SK-N-SH treated with all-trans-retinoic acid at 6 μM for 48 hours (cell line): ENCODE measurements around the gene ZNF331.
A peak's percentile ranks its signal among the peaks of the same experiment; 100 is the strongest.

Source experiments
- ATAC-seq: fragments of 200-7000 bp; cut with Tn5 transposase; 3 replicates; pipeline ENCODE4 v1.9.1; 2020; ENCODE audit warnings: mild to moderate bottlenecking, moderate library complexity
- ARNTL ChIP-seq: fragments of 450-650 bp; formaldehyde crosslinking; IDR thresholded peaks from 2 replicates; pipeline ENCODE4 v1.5.0; 2020; ENCODE audit warnings: low read depth, mild to moderate bottlenecking, moderate library complexity, borderline replicate concordance
- BACH2 ChIP-seq: fragments of 250-450 bp; sonication (Bioruptor Pico); IDR thresholded peaks from 2 replicates; pipeline ENCODE4 v1.9.0; 2021; ENCODE audit warnings: mild to moderate bottlenecking, borderline replicate concordance
- CREB5 ChIP-seq: fragments of 250-450 bp; sonication (Bioruptor Pico); IDR thresholded peaks from 2 replicates; pipeline ENCODE4 v1.5.1; 2020; ENCODE audit warnings: low read depth, mild to moderate bottlenecking, moderate library complexity
- CSDC2 ChIP-seq: fragments of 250-450 bp; sonication (Bioruptor Pico); IDR thresholded peaks from 2 replicates; pipeline ENCODE4 v1.5.0; 2020; ENCODE audit warnings: mild to moderate bottlenecking, moderate library complexity
- CSRNP3 ChIP-seq: fragments of 250-450 bp; sonication (Bioruptor Pico); IDR thresholded peaks from 2 replicates; pipeline ENCODE4 v1.5.1; 2021; ENCODE audit warnings: mild to moderate bottlenecking, moderate library complexity
- ESRRG ChIP-seq: fragments of 250-450 bp; sonication (Bioruptor Pico); IDR thresholded peaks from 2 replicates; pipeline ENCODE4 v1.6.1; 2021; ENCODE audit warnings: mild to moderate bottlenecking
- GLIS3 ChIP-seq: fragments of 250-450 bp; sonication (Bioruptor Pico); IDR thresholded peaks from 2 replicates; pipeline ENCODE4 v1.5.0; 2020; ENCODE audit warnings: mild to moderate bottlenecking, moderate library complexity
- ISL1 ChIP-seq: fragments of 250-450 bp; sonication (Bioruptor Pico); IDR thresholded peaks from 2 replicates; pipeline ENCODE4 v2.1.2; 2022; ENCODE audit warnings: mild to moderate bottlenecking, moderate library complexity
- OSR1 ChIP-seq: fragments of 250-450 bp; sonication (Bioruptor Pico); IDR thresholded peaks from 2 replicates; pipeline ENCODE4 v1.8.0; 2022; ENCODE audit warnings: moderate library complexity, mild to moderate bottlenecking, inconsistent platforms
- PATZ1 ChIP-seq: fragments of 250-450 bp; sonication (Bioruptor Pico); IDR thresholded peaks from 2 replicates; pipeline ENCODE4 v1.8.0; 2020; ENCODE audit warnings: mild to moderate bottlenecking, moderate library complexity, borderline replicate concordance
- POU6F1 ChIP-seq: fragments of 250-450 bp; sonication (Bioruptor Pico); IDR thresholded peaks from 2 replicates; pipeline ENCODE4 v1.8.0; 2021; ENCODE audit warnings: low read depth, mild to moderate bottlenecking, moderate library complexity, borderline replicate concordance
- PPARA ChIP-seq: fragments of 250-450 bp; sonication (Bioruptor Pico); IDR thresholded peaks from 2 replicates; pipeline ENCODE4 v1.5.0; 2020; ENCODE audit warnings: mild to moderate bottlenecking, borderline replicate concordance
- RARB ChIP-seq: fragments of 250-450 bp; sonication (Bioruptor Pico); IDR thresholded peaks from 2 replicates; pipeline ENCODE4 v1.8.0; 2021; ENCODE audit warnings: mild to moderate bottlenecking, moderate library complexity
- SNAI2 ChIP-seq: fragments of 250-450 bp; sonication (Bioruptor Pico); IDR thresholded peaks from 2 replicates; pipeline ENCODE4 v1.5.0; 2020; ENCODE audit warnings: mild to moderate bottlenecking, moderate library complexity
- TCF4 ChIP-seq: fragments of 250-450 bp; sonication (Bioruptor Pico); IDR thresholded peaks from 2 replicates; pipeline ENCODE4 v1.8.0; 2021; ENCODE audit warnings: mild to moderate bottlenecking, moderate library complexity, borderline replicate concordance
- TOX ChIP-seq: fragments of 250-450 bp; sonication (Bioruptor Pico); IDR thresholded peaks from 2 replicates; pipeline ENCODE4 v1.8.0; 2021; ENCODE audit warnings: mild to moderate bottlenecking, moderate library complexity, borderline replicate concordance
- TSHZ2 ChIP-seq: fragments of 250-450 bp; sonication (Bioruptor Pico); IDR thresholded peaks from 2 replicates; pipeline ENCODE4 v1.5.0; 2020; ENCODE audit warnings: mild to moderate bottlenecking, moderate library complexity
- ZC3H10 ChIP-seq: fragments of 250-450 bp; sonication (Bioruptor Pico); IDR thresholded peaks from 2 replicates; pipeline ENCODE4 v1.5.1; 2021; ENCODE audit warnings: mild to moderate bottlenecking, moderate library complexity
- ZFP3 ChIP-seq: fragments of 250-450 bp; sonication (Bioruptor Pico); IDR thresholded peaks from 2 replicates; pipeline ENCODE4 v1.5.0; 2020; ENCODE audit warnings: mild to moderate bottlenecking, moderate library complexity
- ZFP30 ChIP-seq: fragments of 450-650 bp; formaldehyde crosslinking; IDR thresholded peaks from 2 replicates; pipeline ENCODE4 v1.5.0; 2022; ENCODE audit warnings: mild to moderate bottlenecking, moderate library complexity
- ZNF565 ChIP-seq: fragments of 450-650 bp; formaldehyde crosslinking; conservative IDR thresholded peaks from 2 replicates; pipeline ENCODE4 v1.5.0; 2020; ENCODE audit warnings: low read depth, mild to moderate bottlenecking, moderate library complexity
- ZNF70 ChIP-seq: fragments of 450-650 bp; formaldehyde crosslinking; IDR thresholded peaks from 2 replicates; pipeline ENCODE4 v1.5.0; 2020; ENCODE audit warnings: mild to moderate bottlenecking, moderate library complexity
- ZNF8 ChIP-seq: fragments of 450-650 bp; formaldehyde crosslinking; IDR thresholded peaks from 2 replicates; pipeline ENCODE4 v1.5.0; 2020; ENCODE audit warnings: mild to moderate bottlenecking, moderate library complexity

The ZNF331 gene

GRCh38 chr19:53553865-53554791 lies 16.2 kb downstream of the ZNF331 start:
- TF ChIP-seq ZFP3 (CRISPR knock-in tag) (no peak), ESRRG (CRISPR knock-in tag) (no peak), SNAI2 (CRISPR knock-in tag) (no peak), ZFP30 (CRISPR knock-in tag) (no peak), TCF4 (CRISPR knock-in tag) (no peak), ZNF565 (CRISPR knock-in tag) (no peak), TSHZ2 (CRISPR knock-in tag) (no peak), ARNTL (no peak), PATZ1 (CRISPR knock-in tag) (no peak), CSRNP3 (no peak), BACH2 (CRISPR knock-in tag) (no peak), RARB (CRISPR knock-in tag) (no peak), ZC3H10 (no peak), CSDC2 (no peak), ZNF8 (CRISPR knock-in tag) (no peak), CREB5 (CRISPR knock-in tag) (no peak), ZNF70 (CRISPR knock-in tag) (no peak), TOX (CRISPR knock-in tag) (no peak), ISL1 (CRISPR knock-in tag) (no peak), POU6F1 (CRISPR knock-in tag) (no peak)
- ATAC-seq: peak; percentile 88

GRCh38 chr19:53554804-53555203 lies 16.9 kb downstream of the ZNF331 start:
- no peak for TF ChIP-seq ZC3H10
- no peak for TF ChIP-seq TCF4 (CRISPR knock-in tag)
- no peak for TF ChIP-seq CREB5 (CRISPR knock-in tag)
- TF ChIP-seq GLIS3 (CRISPR knock-in tag): no peak
- no peak for TF ChIP-seq ZFP30 (CRISPR knock-in tag)
- no peak for TF ChIP-seq ZFP3 (CRISPR knock-in tag)
- no peak for TF ChIP-seq ISL1 (CRISPR knock-in tag)
- no peak for TF ChIP-seq OSR1
- no peak for TF ChIP-seq ESRRG (CRISPR knock-in tag)
- TF ChIP-seq ZNF70 (CRISPR knock-in tag): no peak
- no peak for TF ChIP-seq PPARA (CRISPR knock-in tag)
- no peak for TF ChIP-seq CSDC2
- TF ChIP-seq CSRNP3: no peak
- no peak for TF ChIP-seq BACH2 (CRISPR knock-in tag)
- TF ChIP-seq TOX (CRISPR knock-in tag): no peak
- no peak for TF ChIP-seq RARB (CRISPR knock-in tag)
- TF ChIP-seq ZNF8 (CRISPR knock-in tag): no peak
- no peak for TF ChIP-seq POU6F1 (CRISPR knock-in tag)
- ATAC-seq: peak; percentile 15; the same call in 2 of the 3 replicates
